Inferior parietal cortex (tissue), 1 donor: ENCODE results near the gene RPP38.

Experiments used
- DNase-seq: peaks from one replicate; pipeline ENCODE4 v3.0.0-alpha.2; 2016; ENCODE audit errors: extremely low spot score

Gene RPP38

GRCh38 chr10:15152556-15152955, 55.4 kb downstream of the RPP38 start:
- no peak for DNase-seq
